ENCODE data around the gene HMGA1.
"Not testable (repeated sequence)": the region's sequence is repeated elsewhere in the genome, so short reads cannot be mapped to it uniquely, and the experiment has no call there.

The HMGA1 gene

GRCh38 chr6:34239893-34240292, 3.2 kb downstream of the HMGA1 start:
- DNase-seq (ENCODE audit: extremely low read depth in 1 of 2, low read depth in 1 of 2) = no peak

- DNase-seq (ENCODE audit: extremely low read depth in 1 of 2, low read depth in 1 of 2) = no peak
Measured at GRCh38 chr6:34240329-34241248, 3.9 kb downstream of the HMGA1 start.

GRCh38 chr6:34241351-34242215, 4.9 kb downstream of the HMGA1 start:
- no peak for DNase-seq (ENCODE audit: extremely low read depth in 1 of 2, low read depth in 1 of 2)

GRCh38 chr6:34242252-34243130, 5.8 kb downstream of the HMGA1 start:
- no peak for DNase-seq (ENCODE audit: extremely low read depth in 1 of 2, low read depth in 1 of 2)

- DNase-seq (ENCODE audit: extremely low read depth in 1 of 2, low read depth in 1 of 2) = no peak
Measured at GRCh38 chr6:34243131-34243771, 6.6 kb downstream of the HMGA1 start.

- DNase-seq (ENCODE audit: extremely low read depth in 1 of 2, low read depth in 1 of 2) = no peak
Measured at GRCh38 chr6:34243901-34244884, 7.5 kb downstream of the HMGA1 start.

GRCh38 chr6:34245032-34245760, 8.5 kb downstream of the HMGA1 start:
- not testable (repeated sequence) for DNase-seq (ENCODE audit: extremely low read depth in 1 of 2, low read depth in 1 of 2)

GRCh38 chr6:34245761-34246140, 9.1 kb downstream of the HMGA1 start:
- not testable (repeated sequence) for DNase-seq (ENCODE audit: extremely low read depth in 1 of 2, low read depth in 1 of 2)

- DNase-seq (ENCODE audit: extremely low read depth in 1 of 2, low read depth in 1 of 2) = no peak
Measured at GRCh38 chr6:34246249-34246562, 9.5 kb downstream of the HMGA1 start.

- DNase-seq (ENCODE audit: extremely low read depth in 1 of 2, low read depth in 1 of 2) = no peak
Measured at GRCh38 chr6:34246563-34247391, 10.1 kb downstream of the HMGA1 start.

GRCh38 chr6:34247481-34248197, 11.0 kb downstream of the HMGA1 start:
- DNase-seq (ENCODE audit: extremely low read depth in 1 of 2, low read depth in 1 of 2) = no peak

GRCh38 chr6:34248198-34248726, 11.6 kb downstream of the HMGA1 start:
- DNase-seq (ENCODE audit: extremely low read depth in 1 of 2, low read depth in 1 of 2) = no peak

- DNase-seq (ENCODE audit: extremely low read depth in 1 of 2, low read depth in 1 of 2) = peak; percentile 90 to 96
Measured at GRCh38 chr6:34248727-34249468, 12.2 kb downstream of the HMGA1 start, which contains the start of gene SMIM29. SMIM29 (minus strand) TSS chr6:34249006; CDS start chr6:34247791, 1,215 bp downstream.

- DNase-seq (ENCODE audit: extremely low read depth in 1 of 2, low read depth in 1 of 2) = peak in 1 of 2 donors; percentile 21
Measured at GRCh38 chr6:34249469-34250261, 13.0 kb downstream of the HMGA1 start.

GRCh38 chr6:34252395-34252794, 15.7 kb downstream of the HMGA1 start:
- DNase-seq (ENCODE audit: extremely low read depth in 1 of 2, low read depth in 1 of 2) = not testable (repeated sequence)
